C4-2B (cell line): Measurements from ENCODE around the gene ALDH1L2.

Experiments
- CTCF ChIP-seq: fragments of 450-650 bp; conservative IDR thresholded peaks from 2 replicates; pipeline ENCODE4 v1.5.1; 2017; ENCODE audit warnings: mild to moderate bottlenecking
- ZFX ChIP-seq: fragments of 450-650 bp; IDR thresholded peaks from 2 replicates; pipeline ENCODE4 v1.6.1; 2017

- no peak for TF ChIP-seq CTCF
- no peak for TF ChIP-seq ZFX
Measured at GRCh38 chr12:105077435-105077834, 6.8 kb downstream of the ALDH1L2 start.
